ENCODE data around the gene TRNT1.

Gene TRNT1

DNA sequence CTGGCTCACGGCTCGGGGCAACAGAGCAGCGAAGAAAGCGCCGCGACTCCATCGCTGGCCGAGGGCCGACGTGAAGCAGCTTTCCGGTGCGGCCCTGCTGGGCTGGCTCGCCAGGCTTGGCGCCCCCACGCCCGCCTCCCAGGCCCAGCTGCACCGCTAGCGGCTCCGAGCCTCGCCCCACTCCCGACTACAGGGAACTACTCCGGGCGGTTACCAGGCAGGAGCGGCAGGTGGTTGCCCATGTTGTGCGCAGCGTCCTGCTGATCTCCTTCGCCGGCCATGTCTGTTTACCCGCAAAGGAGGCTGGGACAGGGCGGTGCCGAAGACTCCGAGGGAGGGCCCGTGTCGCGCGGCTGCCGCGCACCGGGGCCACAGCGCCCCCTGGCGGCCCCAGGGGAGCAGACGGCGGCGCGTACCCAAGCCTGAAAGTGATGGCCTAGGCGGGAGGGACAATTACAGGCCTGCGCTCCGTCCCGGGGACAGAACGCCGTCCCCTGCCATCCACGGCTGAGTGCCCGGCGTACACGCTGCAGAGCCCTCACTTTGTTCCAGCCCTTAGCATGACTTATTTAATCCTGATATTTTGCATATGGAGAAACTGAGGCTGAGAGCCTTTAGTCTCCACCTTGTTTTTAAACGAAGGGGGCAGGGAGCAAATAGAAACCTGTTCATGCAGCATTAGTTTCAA is 52.8 kb downstream of the TRNT1 start, which contains the start of gene CRBN:
Gene CRBN, minus strand, starts transcription at position 285 of the 688 bp plus-strand sequence. Its CDS starts 4 bp downstream, at position 281.
- peak; percentile 84 for DNase-seq

DNA sequence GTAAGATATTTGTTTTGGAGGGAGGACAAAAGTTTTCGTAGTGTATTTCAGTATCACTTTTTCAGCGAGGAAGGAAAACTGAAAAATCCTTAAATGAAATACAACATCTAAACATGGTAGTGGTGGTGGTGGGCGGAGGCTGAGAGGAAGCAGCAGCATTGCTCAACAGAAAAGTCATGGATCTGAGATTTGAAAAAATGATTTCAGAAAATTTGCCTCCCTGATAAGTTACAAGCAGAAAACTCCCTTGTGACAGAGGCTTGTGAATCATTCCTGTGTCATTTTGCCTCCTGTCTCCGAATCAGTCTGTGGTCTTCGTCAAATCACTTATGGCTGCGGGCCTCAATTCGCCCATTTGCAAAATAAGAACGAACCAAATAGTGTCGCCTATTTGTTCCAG is 53.7 kb downstream of the TRNT1 start:
- no peak for DNase-seq

GRCh38 chr3:3184876-3185275 is 58.1 kb downstream of the TRNT1 start:
- no peak for DNase-seq

- no peak for DNase-seq
Observed at GRCh38 chr3:3189102-3189727, 62.5 kb downstream of the TRNT1 start.

GRCh38 chr3:3189961-3190360 is 63.2 kb downstream of the TRNT1 start:
- no peak for DNase-seq

DNA sequence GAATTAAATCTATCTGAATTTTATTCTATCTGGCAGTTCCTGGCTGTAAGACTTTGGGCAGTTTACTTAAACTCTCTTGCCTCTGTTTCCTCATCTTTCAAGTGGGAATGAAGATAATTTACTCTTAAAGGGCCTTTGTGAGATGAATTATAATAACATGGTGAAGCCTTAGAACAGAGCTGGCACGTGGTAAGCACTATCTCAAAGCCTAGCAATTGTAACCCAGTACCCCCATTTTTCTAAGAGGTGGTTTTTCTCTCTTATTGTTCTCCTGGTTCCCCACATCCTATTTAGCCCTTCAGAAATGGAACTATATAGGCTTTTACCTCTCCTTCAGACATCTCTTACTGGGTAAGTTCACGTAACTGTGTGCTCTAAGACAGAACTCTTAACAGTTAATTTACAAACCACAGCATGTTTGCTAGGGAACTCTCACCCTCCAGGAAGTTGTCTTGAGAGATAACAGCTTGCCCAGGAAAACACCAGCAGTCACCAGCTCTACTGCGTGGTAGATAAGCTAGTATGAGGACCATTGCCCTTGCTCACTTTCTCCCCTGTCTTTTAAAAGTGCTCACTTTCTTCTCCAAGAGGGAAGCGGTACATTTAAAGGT is 65.0 kb downstream of the TRNT1 start:
- DNase-seq = no peak

- no peak for DNase-seq
Observed at GRCh38 chr3:3192286-3192675, 65.5 kb downstream of the TRNT1 start.

DNA sequence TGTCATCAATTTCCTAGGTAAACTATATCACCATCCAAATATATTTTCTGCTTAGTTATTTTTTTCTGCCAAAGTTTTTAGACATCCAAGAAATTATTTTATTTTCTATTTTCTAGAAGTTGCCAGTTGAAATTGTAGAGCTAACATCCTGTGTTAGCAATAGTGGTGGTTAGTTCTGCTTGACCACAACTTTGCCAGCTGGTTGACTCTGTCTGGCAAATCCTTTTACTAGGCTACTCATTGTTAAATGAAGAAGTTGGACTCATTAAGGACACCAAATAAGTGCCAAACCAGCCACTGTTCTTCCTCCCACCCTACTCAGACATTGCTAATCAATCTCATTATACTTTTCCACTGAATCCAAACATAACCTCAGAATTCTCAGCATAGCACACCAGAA is 68.1 kb downstream of the TRNT1 start:
- DNase-seq = no peak

DNA sequence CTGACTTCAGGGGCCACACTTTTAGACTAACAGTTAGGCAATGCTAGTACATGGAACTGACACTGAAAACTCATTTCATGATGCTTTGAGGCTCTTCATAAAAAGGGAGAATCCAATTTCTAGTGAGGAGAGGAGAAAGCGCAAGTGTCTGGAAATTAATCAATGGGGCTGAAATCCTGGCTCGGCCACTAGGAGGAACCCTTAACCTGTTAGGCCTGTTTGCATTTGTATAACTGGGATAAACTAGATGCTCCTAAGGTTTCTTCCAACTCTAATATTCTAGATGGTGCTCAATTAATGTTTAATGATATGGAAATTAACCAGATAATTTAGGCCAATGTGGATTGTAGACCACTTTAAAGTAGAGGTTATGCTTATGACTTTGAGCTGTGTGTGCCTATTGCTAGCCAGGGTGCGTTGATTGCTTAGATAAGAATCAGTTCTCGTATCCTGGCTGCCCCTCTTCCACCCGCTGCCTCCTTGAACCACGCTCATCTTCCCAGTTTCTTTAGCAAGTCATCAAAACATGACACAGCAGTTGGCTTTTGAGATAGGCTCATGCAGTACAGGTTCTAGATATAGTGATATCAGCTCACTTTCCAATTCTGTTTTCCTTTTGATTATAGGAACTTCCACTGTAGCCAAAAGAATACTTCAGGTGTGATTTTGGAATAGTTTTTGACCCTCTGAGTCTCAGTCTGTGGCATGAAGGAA is 69.6 kb downstream of the TRNT1 start:
- no peak for DNase-seq

Measured in activated CD4-positive, alpha-beta T cell treated with anti-CD3 and anti-CD28 coated beads, Interleukin-2, amount 50 U/mL, for 1 hour (primary cell).